T-helper 1 cell treated with Interleukin-12 subunit alpha and Interleukin-12 subunit beta and Interleukin-4 antibody, amounts not matched to agents 30 μg/mL and 1 μg/mL, for 36 hours (primary cell): Measurements from ENCODE around the gene NRCAM.

Experiments used
- H3K27ac Mint-ChIP-seq: one replicate; pipeline ENCODE4 v1.8.0; 2021; ENCODE audit warnings: mild to moderate bottlenecking, mixed read lengths
- H3K27me3 Mint-ChIP-seq: one replicate; pipeline ENCODE4 v1.8.0; 2021; ENCODE audit warnings: low read depth, mixed read lengths
- H3K36me3 Mint-ChIP-seq: one replicate; pipeline ENCODE4 v1.8.0; 2021; ENCODE audit warnings: low read depth, mixed read lengths
- H3K4me1 Mint-ChIP-seq: one replicate; pipeline ENCODE4 v1.8.0; 2021; ENCODE audit warnings: low read depth, mixed read lengths
- H3K4me3 Mint-ChIP-seq: one replicate; pipeline ENCODE4 v1.8.0; 2021; ENCODE audit warnings: mild to moderate bottlenecking, moderate library complexity, mixed read lengths
- H3K9me3 Mint-ChIP-seq: one replicate; pipeline ENCODE4 v1.8.0; 2021; ENCODE audit warnings: mixed read lengths

The NRCAM gene

GRCh38 chr7:108138911-108139310 is 317.3 kb downstream of the NRCAM start:
- H3K4me1 Mint-ChIP-seq: peaks cover 14% of the 10 kb centered on the region
- peaks cover 50% of the 10 kb centered on the region for H3K27me3 Mint-ChIP-seq
- H3K9me3 Mint-ChIP-seq: no peaks in the 10 kb centered on the region
- H3K27ac Mint-ChIP-seq: no peak overlapping the region
- H3K36me3 Mint-ChIP-seq: no peaks in the 10 kb centered on the region
- no peak overlapping the region for H3K4me3 Mint-ChIP-seq

GRCh38 chr7:108137993-108138392 is 318.2 kb downstream of the NRCAM start:
- H3K27me3 Mint-ChIP-seq: peaks cover 56% of the 10 kb centered on the region
- peaks cover 14% of the 10 kb centered on the region for H3K4me1 Mint-ChIP-seq
- H3K9me3 Mint-ChIP-seq: no peaks in the 10 kb centered on the region
- H3K4me3 Mint-ChIP-seq: no peak overlapping the region
- H3K36me3 Mint-ChIP-seq: no peaks in the 10 kb centered on the region
- no peak overlapping the region for H3K27ac Mint-ChIP-seq

- Mint-ChIP-seq H3K9me3 (no peaks in the 10 kb centered on the region), H3K27me3 (peaks cover 60% of the 10 kb centered on the region), H3K27ac (no peak overlapping the region), H3K4me3 (no peak overlapping the region), H3K4me1 (peaks cover 14% of the 10 kb centered on the region), H3K36me3 (no peaks in the 10 kb centered on the region)
These were observed 319.2 kb downstream of the NRCAM start for GRCh38 chr7:108137040-108137439.

- H3K36me3 Mint-ChIP-seq: no peaks in the 10 kb centered on the region
- H3K9me3 Mint-ChIP-seq: no peaks in the 10 kb centered on the region
- H3K4me1 Mint-ChIP-seq: peaks cover 14% of the 10 kb centered on the region
- H3K4me3 Mint-ChIP-seq: no peak overlapping the region
- H3K27ac Mint-ChIP-seq: no peak overlapping the region
- H3K27me3 Mint-ChIP-seq: peaks cover 59% of the 10 kb centered on the region
These were observed 320.0 kb downstream of the NRCAM start for GRCh38 chr7:108136191-108136688.

- H3K4me1 Mint-ChIP-seq: peaks cover 14% of the 10 kb centered on the region
- H3K4me3 Mint-ChIP-seq: no peak overlapping the region
- peak overlapping the region; percentile 0 for H3K27ac Mint-ChIP-seq
- no peaks in the 10 kb centered on the region for H3K9me3 Mint-ChIP-seq
- peaks cover 61% of the 10 kb centered on the region for H3K27me3 Mint-ChIP-seq
- no peaks in the 10 kb centered on the region for H3K36me3 Mint-ChIP-seq
These were observed 320.6 kb downstream of the NRCAM start for GRCh38 chr7:108135446-108136190.

GRCh38 chr7:108134486-108134885 is 321.8 kb downstream of the NRCAM start:
- no peaks in the 10 kb centered on the region for H3K36me3 Mint-ChIP-seq
- H3K27ac Mint-ChIP-seq: no peak overlapping the region
- H3K9me3 Mint-ChIP-seq: no peaks in the 10 kb centered on the region
- H3K4me1 Mint-ChIP-seq: peaks cover 14% of the 10 kb centered on the region
- H3K27me3 Mint-ChIP-seq: peaks cover 57% of the 10 kb centered on the region
- no peak overlapping the region for H3K4me3 Mint-ChIP-seq

- H3K27ac Mint-ChIP-seq: no peak overlapping the region
- H3K4me3 Mint-ChIP-seq: no peak overlapping the region
- no peaks in the 10 kb centered on the region for H3K9me3 Mint-ChIP-seq
- H3K4me1 Mint-ChIP-seq: peaks cover 14% of the 10 kb centered on the region
- H3K36me3 Mint-ChIP-seq: no peaks in the 10 kb centered on the region
- peaks cover 43% of the 10 kb centered on the region for H3K27me3 Mint-ChIP-seq
These were observed 323.5 kb downstream of the NRCAM start for GRCh38 chr7:108132551-108133265.

- H3K9me3 Mint-ChIP-seq: no peaks in the 10 kb centered on the region
- no peak within 1 kb of the TSS for H3K27ac Mint-ChIP-seq
- no peaks in the 10 kb centered on the region for H3K36me3 Mint-ChIP-seq
- peaks cover 4% of the 10 kb centered on the region for H3K4me1 Mint-ChIP-seq
- H3K4me3 Mint-ChIP-seq: no peak within 1 kb of the TSS
- peaks cover 43% of the 10 kb centered on the region for H3K27me3 Mint-ChIP-seq
These were observed 326.0 kb downstream of the NRCAM start, which contains the start of gene LAMB4 for GRCh38 chr7:108130261-108130660. Gene LAMB4, minus strand, starts transcription at chr7:108130361. Its CDS starts 7,197 bp downstream, at chr7:108123164.

GRCh38 chr7:108129018-108129965 is 326.9 kb downstream of the NRCAM start:
- Mint-ChIP-seq H3K9me3 (no peaks in the 10 kb centered on the region), H3K4me3 (no peak overlapping the region), H3K27me3 (peaks cover 37% of the 10 kb centered on the region), H3K4me1 (no peaks in the 10 kb centered on the region), H3K27ac (no peak overlapping the region), H3K36me3 (no peaks in the 10 kb centered on the region)

GRCh38 chr7:108128514-108128913 is 327.7 kb downstream of the NRCAM start:
- H3K9me3 Mint-ChIP-seq: no peaks in the 10 kb centered on the region
- H3K27ac Mint-ChIP-seq: no peak overlapping the region
- no peak overlapping the region for H3K4me3 Mint-ChIP-seq
- H3K4me1 Mint-ChIP-seq: no peaks in the 10 kb centered on the region
- peaks cover 30% of the 10 kb centered on the region for H3K27me3 Mint-ChIP-seq
- H3K36me3 Mint-ChIP-seq: no peaks in the 10 kb centered on the region

- Mint-ChIP-seq H3K27me3 (peaks cover 23% of the 10 kb centered on the region), H3K36me3 (no peaks in the 10 kb centered on the region), H3K4me3 (no peak overlapping the region), H3K27ac (no peak overlapping the region), H3K9me3 (no peaks in the 10 kb centered on the region), H3K4me1 (no peaks in the 10 kb centered on the region)
These were observed 328.8 kb downstream of the NRCAM start for GRCh38 chr7:108127461-108127860.

- Mint-ChIP-seq H3K4me1 (no peaks in the 10 kb centered on the region), H3K27ac (no peak overlapping the region), H3K9me3 (no peaks in the 10 kb centered on the region), H3K27me3 (peaks cover 7% of the 10 kb centered on the region), H3K4me3 (no peak overlapping the region), H3K36me3 (no peaks in the 10 kb centered on the region)
These were observed 331.4 kb downstream of the NRCAM start for GRCh38 chr7:108124820-108125219.

- Mint-ChIP-seq H3K9me3 (no peaks in the 10 kb centered on the region), H3K4me3 (no peak overlapping the region), H3K27ac (no peak overlapping the region), H3K27me3 (peaks cover 4% of the 10 kb centered on the region), H3K36me3 (no peaks in the 10 kb centered on the region), H3K4me1 (no peaks in the 10 kb centered on the region)
These were observed 334.1 kb downstream of the NRCAM start for GRCh38 chr7:108122181-108122580.

GRCh38 chr7:108120933-108121332 is 335.3 kb downstream of the NRCAM start:
- H3K27ac Mint-ChIP-seq: no peak overlapping the region
- no peak overlapping the region for H3K4me3 Mint-ChIP-seq
- H3K9me3 Mint-ChIP-seq: no peaks in the 10 kb centered on the region
- no peaks in the 10 kb centered on the region for H3K4me1 Mint-ChIP-seq
- no peaks in the 10 kb centered on the region for H3K36me3 Mint-ChIP-seq
- no peaks in the 10 kb centered on the region for H3K27me3 Mint-ChIP-seq
